Globus pallidus (tissue), 1 donor: ENCODE results near the gene TNXB.
"Not testable (repeated sequence)": the region's sequence is repeated elsewhere in the genome, so short reads cannot be mapped to it uniquely, and the experiment has no call there.

Source experiments
- DNase-seq: peaks from one replicate; pipeline ENCODE4 v3.0.0-alpha.2; 2015; ENCODE audit warnings: low spot score

TNXB gene

DNA sequence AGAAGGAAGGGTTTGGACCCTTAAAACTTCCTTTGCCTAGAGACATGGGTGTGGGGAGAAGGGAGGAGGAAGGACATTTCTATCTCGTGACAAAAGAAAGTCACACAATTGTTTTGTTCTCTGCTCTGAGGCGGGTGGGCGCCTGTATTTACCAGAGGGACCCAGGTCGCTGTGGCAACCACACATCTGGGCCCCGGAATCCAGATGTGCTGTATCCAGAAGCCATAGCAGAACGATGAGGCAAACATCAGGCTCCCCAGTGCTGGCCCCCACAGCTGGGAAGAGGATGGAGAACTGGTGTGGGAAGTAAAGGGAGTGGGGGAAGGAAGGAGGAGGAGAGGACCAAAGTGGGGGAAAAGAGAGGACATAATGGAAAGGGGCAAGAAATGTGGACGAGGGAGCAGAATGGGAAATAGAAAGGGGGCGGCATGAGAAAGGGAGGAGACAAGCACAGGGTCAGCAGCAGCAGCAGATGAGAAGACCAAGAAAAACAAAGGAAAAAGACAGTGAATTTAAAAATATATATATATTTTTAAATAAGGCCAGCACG lies 3.4 kb upstream of the TNXB start:
- DNase-seq, result no peak

DNA sequence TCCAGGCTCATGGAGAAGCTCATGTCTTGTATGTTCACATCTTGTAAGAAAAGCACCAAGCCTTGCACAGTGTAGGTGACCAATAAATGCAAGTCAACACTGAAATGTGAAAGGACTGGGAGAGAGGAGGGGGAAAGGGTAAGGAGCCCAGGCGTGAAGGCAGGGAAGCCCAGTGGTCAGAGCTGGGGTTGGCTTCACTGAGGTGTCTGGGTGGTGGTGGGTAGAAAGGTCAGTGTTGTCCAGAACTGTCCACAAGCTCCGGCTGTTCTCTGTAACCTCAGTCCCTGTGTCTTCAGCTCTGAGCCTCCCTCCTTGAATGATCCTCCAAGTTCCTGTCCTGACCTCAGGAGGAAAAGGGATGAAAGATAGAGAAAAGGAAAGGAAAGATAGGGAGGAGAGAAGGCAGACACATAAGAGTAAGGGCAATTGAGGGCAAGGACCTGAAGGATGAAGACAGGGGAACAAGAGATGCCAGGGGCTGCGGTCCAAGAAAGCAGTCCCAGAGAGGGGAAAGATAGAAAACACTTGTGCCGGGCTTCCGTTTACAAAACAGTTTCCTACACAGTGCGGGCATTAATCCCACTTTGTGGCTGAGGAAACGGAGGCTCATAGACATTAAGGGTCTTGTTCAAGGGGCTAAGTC lies 2.4 kb upstream of the TNXB start:
- no peak for DNase-seq

DNA sequence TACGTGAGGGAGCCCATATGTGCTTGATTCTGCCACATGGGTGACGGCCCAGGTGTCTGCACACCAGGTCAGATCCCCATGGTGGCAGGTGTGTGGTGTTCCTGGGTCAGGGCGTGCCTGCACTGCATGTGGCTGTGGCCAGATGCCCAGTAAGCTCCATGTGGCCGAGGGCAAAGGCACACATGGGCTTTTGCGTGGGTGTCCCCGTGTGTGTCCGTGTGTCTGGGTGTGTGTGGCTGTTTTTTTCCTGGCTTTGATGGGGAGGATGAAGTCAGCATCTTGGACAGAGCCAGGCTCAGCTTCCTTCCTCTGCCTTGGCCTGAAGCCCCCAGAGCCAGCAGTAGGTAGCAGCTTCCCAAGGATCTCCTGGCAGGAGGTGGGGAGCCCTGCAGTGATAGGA lies 1.5 kb upstream of the TNXB start:
- no peak for DNase-seq

GRCh38 chr6:32109765-32110160 lies 625 bp upstream of the TNXB start:
- no peak for DNase-seq

DNA sequence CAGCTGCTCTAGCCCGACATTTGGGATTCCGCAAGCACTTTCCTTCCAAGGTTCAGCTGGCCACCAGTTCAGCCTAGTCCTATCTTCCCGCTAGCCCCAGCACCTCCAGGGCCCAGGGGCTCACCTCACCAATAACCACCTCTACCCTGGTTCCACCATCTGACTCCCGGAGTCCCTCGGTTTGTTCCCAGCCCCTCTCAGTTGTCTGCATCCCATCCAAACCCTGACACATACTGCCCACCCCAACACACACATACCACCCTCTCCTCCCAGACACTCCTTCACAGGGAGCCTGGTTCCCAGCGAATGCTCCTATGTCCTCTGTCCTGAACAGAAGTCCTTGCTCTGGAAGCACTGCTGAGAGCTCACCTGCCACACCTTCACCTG lies 418 bp downstream of the TNXB start:
- no peak for DNase-seq

DNA sequence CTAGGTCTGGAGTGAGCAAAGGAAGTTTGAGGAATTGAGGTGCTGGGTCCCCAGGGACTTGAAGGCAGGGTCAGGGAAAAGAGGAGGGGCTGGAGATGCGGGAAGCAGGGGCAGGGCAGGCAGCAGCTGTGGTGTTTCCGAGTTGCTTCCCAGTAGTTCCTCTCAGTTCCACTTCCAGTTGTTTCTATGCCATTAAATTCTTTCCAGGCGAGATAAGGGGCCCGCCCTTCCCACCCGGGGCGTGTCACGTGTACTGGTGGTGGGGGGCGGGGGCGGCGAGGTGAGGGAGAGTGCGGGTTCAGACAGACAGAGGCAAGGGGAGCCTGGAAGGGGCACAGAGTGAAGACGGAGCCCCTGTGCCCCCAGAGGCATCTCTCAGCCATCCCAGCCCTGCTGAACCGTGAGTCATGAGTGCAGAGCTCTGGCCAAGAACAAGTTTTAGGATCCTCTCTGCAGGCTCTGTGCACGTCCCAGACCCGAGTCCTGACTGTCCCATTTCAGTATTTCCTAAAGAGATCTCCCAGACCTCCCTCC lies 977 bp downstream of the TNXB start:
- DNase-seq, result no peak

- DNase-seq, result no peak
Observed at GRCh38 chr6:32107406-32107805, 1.7 kb downstream of the TNXB start.

GRCh38 chr6:32105433-32105832 lies 3.7 kb downstream of the TNXB start:
- DNase-seq, result no peak

GRCh38 chr6:32102255-32102654 lies 6.9 kb downstream of the TNXB start:
- DNase-seq, result no peak

DNA sequence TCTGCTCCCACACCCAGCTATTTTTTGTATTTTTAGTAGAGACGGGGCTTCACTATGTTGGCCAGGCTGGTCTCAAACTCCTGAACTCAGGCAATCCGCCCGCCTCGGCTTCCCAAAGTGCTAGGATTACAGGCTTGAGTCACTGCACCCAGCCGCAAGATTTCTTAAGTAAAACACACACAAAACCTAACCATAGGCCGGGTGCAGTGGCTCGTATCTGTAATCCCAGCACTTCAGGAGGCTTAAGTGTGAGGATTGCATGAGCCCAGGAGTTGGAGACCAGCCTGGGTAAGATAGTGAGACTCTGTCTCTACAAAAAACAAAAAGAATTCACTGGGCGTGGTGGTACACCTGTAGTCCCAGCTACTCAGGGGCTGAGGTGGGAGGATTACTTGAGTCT lies 8.9 kb downstream of the TNXB start:
- DNase-seq, result not testable (repeated sequence)

- no peak for DNase-seq
Observed at GRCh38 chr6:32097364-32097763, 11.8 kb downstream of the TNXB start.

GRCh38 chr6:32096394-32097258 lies 12.5 kb downstream of the TNXB start:
- no peak for DNase-seq

DNA sequence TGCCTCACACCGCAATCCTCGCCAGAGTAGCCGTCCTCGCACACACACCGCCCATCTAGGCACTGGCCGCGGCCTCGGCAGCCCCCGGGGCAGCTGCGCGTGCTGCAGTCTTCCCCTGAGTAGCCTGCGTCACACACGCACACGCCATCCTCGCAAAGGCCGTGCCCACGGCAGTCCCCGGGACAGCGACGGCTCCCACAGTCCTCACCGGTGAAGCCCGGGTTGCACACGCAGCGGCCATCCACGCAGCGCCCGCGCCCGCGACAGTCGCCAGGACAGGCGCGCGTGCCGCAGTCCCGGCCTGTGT lies 13.1 kb downstream of the TNXB start:
- DNase-seq, result no peak

GRCh38 chr6:32095338-32096086 lies 13.6 kb downstream of the TNXB start:
- DNase-seq, result no peak

- peak; percentile 41 for DNase-seq
Observed at GRCh38 chr6:32092760-32093497, 16.2 kb downstream of the TNXB start.

- no peak for DNase-seq
Observed at GRCh38 chr6:32089082-32089828, 19.9 kb downstream of the TNXB start.

- no peak for DNase-seq
Observed at GRCh38 chr6:32088487-32089049, 20.6 kb downstream of the TNXB start.

DNA sequence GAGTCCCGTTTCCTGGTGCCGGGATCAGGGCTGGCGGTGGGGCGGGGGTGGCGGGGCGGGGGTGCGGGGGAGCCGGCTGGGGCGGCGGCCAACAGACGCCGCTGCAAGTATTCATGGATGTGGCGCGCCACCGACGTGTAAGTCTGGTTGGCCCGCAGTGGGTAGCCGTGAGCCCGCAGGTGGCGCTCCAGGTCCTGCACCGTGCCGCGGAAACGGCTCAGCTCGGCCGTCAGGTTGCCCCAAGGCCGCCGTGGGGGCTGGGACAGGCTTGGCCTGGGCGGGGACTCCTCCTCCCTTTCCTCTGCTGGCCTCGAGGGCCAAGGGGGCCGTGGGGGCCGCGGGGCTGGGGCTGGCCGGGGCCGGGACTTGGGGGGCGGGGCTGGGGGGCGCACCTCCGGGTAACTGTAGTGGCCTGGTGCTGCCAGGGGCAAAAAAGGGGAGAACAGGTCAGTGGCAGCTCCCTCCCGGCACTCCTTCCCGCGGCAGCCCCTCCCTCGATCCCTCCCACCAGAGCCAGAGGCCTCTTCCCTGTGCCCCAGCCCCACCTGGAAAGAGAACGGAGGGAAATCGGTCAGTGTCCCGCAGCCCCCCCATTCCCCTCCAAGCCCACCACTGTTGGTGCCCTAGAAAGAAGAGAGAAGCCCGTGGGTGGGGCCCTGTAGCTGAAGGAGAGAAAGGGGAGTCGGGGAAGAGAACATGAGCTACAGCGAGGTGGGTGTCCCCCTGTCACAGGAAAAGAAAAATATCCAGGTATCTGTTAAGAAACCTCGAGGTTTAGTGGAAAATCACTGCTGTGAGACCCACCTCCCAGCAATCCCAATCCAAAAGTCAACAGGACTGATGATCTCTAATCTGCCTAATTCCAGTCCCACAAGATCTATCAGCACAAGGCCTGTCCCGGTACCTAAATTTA lies 21.3 kb downstream of the TNXB start:
- DNase-seq, result no peak

GRCh38 chr6:32086661-32087573 lies 22.2 kb downstream of the TNXB start:
- DNase-seq, result no peak
